NCI-H2227 (cell line): ENCODE results near the gene C5AR1.
"Not testable (repeated sequence)": the region's sequence is repeated elsewhere in the genome, so short reads cannot be mapped to it uniquely, and the experiment has no call there.

Experiments
- DNase-seq: peaks from one replicate; lab custom pipeline; 2025; ENCODE audit not compliant: unreplicated experiment; lab: John Stamatoyannopoulos, UW

C5AR1 gene

GRCh38 chr19:47283405-47284059 is 26.1 kb upstream of the C5AR1 start:
- DNase-seq, result no peak

- peak; percentile 70 for DNase-seq
Observed at GRCh38 chr19:47284324-47284899, 25.2 kb upstream of the C5AR1 start.

- peak; percentile 84 for DNase-seq
Observed at GRCh38 chr19:47296036-47296435, 13.6 kb upstream of the C5AR1 start.

GRCh38 chr19:47300867-47301266 is 8.8 kb upstream of the C5AR1 start:
- not testable (repeated sequence) for DNase-seq

- no peak for DNase-seq
Observed at GRCh38 chr19:47302249-47302648, 7.4 kb upstream of the C5AR1 start.

- no peak for DNase-seq
Observed at GRCh38 chr19:47303966-47304365, 5.7 kb upstream of the C5AR1 start.

GRCh38 chr19:47305309-47305751 is 4.3 kb upstream of the C5AR1 start:
- peak; percentile 61 for DNase-seq

- no peak for DNase-seq
Observed at GRCh38 chr19:47306303-47306702, 3.4 kb upstream of the C5AR1 start.

- no peak for DNase-seq
Observed at GRCh38 chr19:47309038-47309437, 623 bp upstream of the C5AR1 start.

GRCh38 chr19:47310323-47310722 is 662 bp downstream of the C5AR1 start:
- DNase-seq, result no peak

- no peak for DNase-seq
Observed at GRCh38 chr19:47310819-47311218, 1.2 kb downstream of the C5AR1 start.

- DNase-seq, result no peak
Observed at GRCh38 chr19:47312366-47313006, 2.8 kb downstream of the C5AR1 start.

- no peak for DNase-seq
Observed at GRCh38 chr19:47313754-47314295, 4.2 kb downstream of the C5AR1 start.

- DNase-seq, result peak; percentile 16
Observed at GRCh38 chr19:47315125-47315821, 5.6 kb downstream of the C5AR1 start.

GRCh38 chr19:47316513-47316912 is 6.9 kb downstream of the C5AR1 start:
- DNase-seq, result no peak

GRCh38 chr19:47319923-47320871 is 10.5 kb downstream of the C5AR1 start:
- no peak for DNase-seq

- no peak for DNase-seq
Observed at GRCh38 chr19:47321630-47322029, 12.0 kb downstream of the C5AR1 start.

- DNase-seq, result no peak
Observed at GRCh38 chr19:47322058-47322457, 12.4 kb downstream of the C5AR1 start.

GRCh38 chr19:47323409-47323808 is 13.7 kb downstream of the C5AR1 start:
- no peak for DNase-seq

GRCh38 chr19:47323872-47324271 is 14.2 kb downstream of the C5AR1 start:
- DNase-seq, result no peak
